IMR-90 (cell line): ENCODE measurements around the gene KIAA0040.

Source experiments
- BHLHE40 ChIP-seq: fragments of 150-350 bp; IDR thresholded peaks from 2 replicates; pipeline ENCODE4 v1.6.1; 2016; ENCODE audit warnings: mild to moderate bottlenecking, low read depth, low read length
- CHD1 ChIP-seq: IDR thresholded peaks from 2 replicates; pipeline ENCODE4 v1.6.1; 2012; ENCODE audit warnings: low read depth, low read length, improper control_type of control experiment
- POLR2A ChIP-seq: IDR thresholded peaks from 2 replicates; pipeline ENCODE4 v1.6.1; 2012; ENCODE audit warnings: mild to moderate bottlenecking, low read depth, low read length
- RAD21 ChIP-seq: IDR thresholded peaks from 2 replicates; pipeline ENCODE4 v1.6.1; 2012; ENCODE audit warnings: low read length, improper control_type of control experiment
- RFX5 ChIP-seq: IDR thresholded peaks from 2 replicates; pipeline ENCODE4 v1.8.0; 2012; ENCODE audit warnings: low read depth, mild to moderate bottlenecking, low read length, moderate library complexity
- SMC3 ChIP-seq: fragments of 150-350 bp; IDR thresholded peaks from 2 replicates; pipeline ENCODE4 v1.6.1; 2016; ENCODE audit warnings: low read depth, mild to moderate bottlenecking, antibody characterized with exemption, low read length, moderate library complexity
- TF ChIP-seq, protein P1 (sequence below): conservative IDR thresholded peaks from 2 replicates; pipeline ENCODE4 v1.5.1; 2012; ENCODE audit warnings: mild to moderate bottlenecking, low read depth, low read length, improper control_type of control experiment
- TF ChIP-seq, protein P2 (sequence below): fragments of 150-350 bp; IDR thresholded peaks from 2 replicates; pipeline ENCODE4 v1.6.1; 2017; ENCODE audit warnings: mild to moderate bottlenecking, antibody characterized with exemption, low read length, low read depth

- TF ChIP-seq, protein P1, sequence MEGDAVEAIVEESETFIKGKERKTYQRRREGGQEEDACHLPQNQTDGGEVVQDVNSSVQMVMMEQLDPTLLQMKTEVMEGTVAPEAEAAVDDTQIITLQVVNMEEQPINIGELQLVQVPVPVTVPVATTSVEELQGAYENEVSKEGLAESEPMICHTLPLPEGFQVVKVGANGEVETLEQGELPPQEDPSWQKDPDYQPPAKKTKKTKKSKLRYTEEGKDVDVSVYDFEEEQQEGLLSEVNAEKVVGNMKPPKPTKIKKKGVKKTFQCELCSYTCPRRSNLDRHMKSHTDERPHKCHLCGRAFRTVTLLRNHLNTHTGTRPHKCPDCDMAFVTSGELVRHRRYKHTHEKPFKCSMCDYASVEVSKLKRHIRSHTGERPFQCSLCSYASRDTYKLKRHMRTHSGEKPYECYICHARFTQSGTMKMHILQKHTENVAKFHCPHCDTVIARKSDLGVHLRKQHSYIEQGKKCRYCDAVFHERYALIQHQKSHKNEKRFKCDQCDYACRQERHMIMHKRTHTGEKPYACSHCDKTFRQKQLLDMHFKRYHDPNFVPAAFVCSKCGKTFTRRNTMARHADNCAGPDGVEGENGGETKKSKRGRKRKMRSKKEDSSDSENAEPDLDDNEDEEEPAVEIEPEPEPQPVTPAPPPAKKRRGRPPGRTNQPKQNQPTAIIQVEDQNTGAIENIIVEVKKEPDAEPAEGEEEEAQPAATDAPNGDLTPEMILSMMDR, result no peak
- TF ChIP-seq POLR2A, result no peak
- TF ChIP-seq RAD21, result no peak
- TF ChIP-seq, protein P2, sequence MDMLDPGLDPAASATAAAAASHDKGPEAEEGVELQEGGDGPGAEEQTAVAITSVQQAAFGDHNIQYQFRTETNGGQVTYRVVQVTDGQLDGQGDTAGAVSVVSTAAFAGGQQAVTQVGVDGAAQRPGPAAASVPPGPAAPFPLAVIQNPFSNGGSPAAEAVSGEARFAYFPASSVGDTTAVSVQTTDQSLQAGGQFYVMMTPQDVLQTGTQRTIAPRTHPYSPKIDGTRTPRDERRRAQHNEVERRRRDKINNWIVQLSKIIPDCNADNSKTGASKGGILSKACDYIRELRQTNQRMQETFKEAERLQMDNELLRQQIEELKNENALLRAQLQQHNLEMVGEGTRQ, result no peak
- no peak for TF ChIP-seq CHD1
- TF ChIP-seq BHLHE40, result no peak
- TF ChIP-seq RFX5, result no peak
- no peak for TF ChIP-seq SMC3
Observed at GRCh38 chr1:175124861-175125260, 67.7 kb downstream of the KIAA0040 start.
